H1 (cell line): ENCODE results near the gene AK5. TPM values are rescaled to one million over a fixed set of nuclear protein-coding genes. Genes with fewer than 3 reads are reported as not detected.
"Not testable (repeated sequence)": the region's sequence is repeated elsewhere in the genome, so short reads cannot be mapped to it uniquely, and the experiment has no call there.

Experiments
- CTCF ChIA-PET: fragments of 300-600 bp; sonication (Branson Sonifier 250); formaldehyde crosslinking; loops from one replicate; lab custom pipeline; 2021; ENCODE audit not compliant: partially characterized antibody; lab: Charles Lee
- POLR2A ChIA-PET: fragments of 300-600 bp; sonication (Branson Sonifier 250); formaldehyde crosslinking; loops from one replicate; lab custom pipeline; 2021; ENCODE audit warnings: inconsistent platforms; ENCODE audit not compliant: partially characterized antibody; lab: Charles Lee
- DNase-seq, 2 experiments: peaks; one replicate each; pipeline versions ENCODE4 v3.0.0 to v3.0.0-alpha.2; 2010 to 2022; ENCODE audit warnings: low spot score in 2 of 2, low read depth in 1 of 2, mixed read lengths in 1 of 2
- FAIRE-seq: peaks from 2 replicates; lab custom pipeline; 2011; peaks lifted over from hg19 to GRCh38; lab: Jason Lieb, UNC
- H2AFZ ChIP-seq: 2 replicates; pipeline ENCODE4 v1.8.1; 2012; ENCODE audit warnings: low read length, inconsistent platforms
- H2AK5ac ChIP-seq: 2 replicates; pipeline ENCODE4 v1.6.1; 2013; ENCODE audit warnings: low read depth, low read length
- H2BK120ac ChIP-seq: replicated peaks from 2 replicates; pipeline ENCODE3; 2013; ENCODE audit warnings: low read depth, low read length, inconsistent platforms
- H2BK12ac ChIP-seq: 2 replicates; pipeline ENCODE4 v1.6.1; 2013; ENCODE audit warnings: low read depth, low read length
- H2BK15ac ChIP-seq: 2 replicates; pipeline ENCODE4 v1.6.1; 2013; ENCODE audit warnings: low read length
- H2BK20ac ChIP-seq: 2 replicates; pipeline ENCODE4 v1.6.1; 2013; ENCODE audit warnings: low read length
- H2BK5ac ChIP-seq: 2 replicates; pipeline ENCODE4 v1.6.1; 2013; ENCODE audit warnings: low read depth, low read length
- H3K14ac ChIP-seq: 2 replicates; pipeline ENCODE4 v1.6.1; 2013; ENCODE audit warnings: inconsistent platforms; ENCODE audit not compliant: insufficient read length
- H3K18ac ChIP-seq: 2 replicates; pipeline ENCODE4 v1.6.1; 2013; ENCODE audit warnings: low read length; ENCODE audit errors: extremely low read depth
- H3K23ac ChIP-seq: 2 replicates; pipeline ENCODE4 v1.6.1; 2013; ENCODE audit warnings: inconsistent platforms; ENCODE audit not compliant: insufficient read length
- H3K23me2 ChIP-seq: 2 replicates; pipeline ENCODE4 v1.6.1; 2013; ENCODE audit warnings: low read depth, low read length
- H3K27ac ChIP-seq: 2 replicates; pipeline ENCODE4 v1.6.1; 2011; ENCODE audit warnings: low read depth, low read length, inconsistent platforms
- H3K27me3 ChIP-seq, 4 experiments: replicated peaks in 1 of 4; 1 replicate in 1 of 4; 2 replicates in 3 of 4; pipeline versions ENCODE4 v1.6.1 to v1.8.1; 2011 to 2013; ENCODE audit warnings: low read length in 3 of 4, mild to moderate bottlenecking in 3 of 4, inconsistent platforms in 2 of 4, mixed read lengths in 2 of 4, moderate library complexity in 1 of 4; ENCODE audit not compliant: control insufficient read depth in 3 of 4, insufficient read depth in 3 of 4; ENCODE audit errors: extremely low read depth in 1 of 4
- H3K36me3 ChIP-seq, 4 experiments: 2 replicates each; pipeline versions ENCODE4 v1.6.1 to v1.8.1; 2011 to 2013; ENCODE audit warnings: mild to moderate bottlenecking in 4 of 4, low read length in 3 of 4, moderate library complexity in 2 of 4, control low read depth in 1 of 4, inconsistent platforms in 1 of 4; ENCODE audit not compliant: insufficient read depth in 4 of 4, control insufficient read depth in 2 of 4
- H3K4ac ChIP-seq: replicated peaks from 2 replicates; pipeline ENCODE3; 2013; ENCODE audit warnings: low read length, low read depth, mixed read lengths, inconsistent platforms; ENCODE audit not compliant: insufficient read length
- H3K4me1 ChIP-seq, 4 experiments: replicated peaks in 1 of 4; 1 replicate in 1 of 4; 2 replicates in 3 of 4; pipeline versions ENCODE4 v1.6.1 to v1.8.1; 2011 to 2013; ENCODE audit warnings: low read length in 3 of 4, inconsistent platforms in 2 of 4, mixed read lengths in 1 of 4; ENCODE audit not compliant: insufficient read depth in 4 of 4, control insufficient read depth in 3 of 4
- H3K4me2 ChIP-seq, 2 experiments: 2 replicates each; pipeline versions ENCODE4 v1.6.1 to v1.8.1; 2011 to 2013; ENCODE audit warnings: low read depth in 2 of 2, low read length in 2 of 2, control low read depth in 1 of 2, inconsistent platforms in 1 of 2, mild to moderate bottlenecking in 1 of 2; ENCODE audit not compliant: insufficient read depth in 1 of 2
- H3K4me3 ChIP-seq, 4 experiments: fragments of 200-600, 300-600 bp in 1 of 4; sonication (generic), shearing (Covaris generic), sonication (Bioruptor Twin) in 1 of 4; 2 replicates each; pipeline versions ENCODE4 v1.5.1 to v1.8.1; 2011 to 2016; ENCODE audit warnings: low read length in 4 of 4, low read depth in 3 of 4, control low read depth in 2 of 4, inconsistent platforms in 2 of 4, mild to moderate bottlenecking in 2 of 4, mixed read lengths in 1 of 4, moderate library complexity in 1 of 4; ENCODE audit not compliant: insufficient read depth in 2 of 4; ENCODE audit errors: extremely low read depth in 1 of 4
- H3K56ac ChIP-seq: replicated peaks from 2 replicates; pipeline ENCODE3; 2013; ENCODE audit warnings: low read depth, mild to moderate bottlenecking, mixed read lengths, low read length, inconsistent platforms; ENCODE audit not compliant: insufficient read length
- H3K79me1 ChIP-seq: 2 replicates; pipeline ENCODE4 v1.6.1; 2013; ENCODE audit warnings: low read depth, low read length, control low read depth
- H3K79me2 ChIP-seq, 2 experiments: 2 replicates each; pipeline versions ENCODE4 v1.6.1 to v1.8.1; 2012 to 2013; ENCODE audit warnings: low read length in 2 of 2, mild to moderate bottlenecking in 2 of 2, inconsistent platforms in 1 of 2; ENCODE audit not compliant: insufficient read depth in 2 of 2, control insufficient read depth in 1 of 2
- H3K9ac ChIP-seq, 4 experiments: replicated peaks in 1 of 4; 1 replicate in 1 of 4; 2 replicates in 3 of 4; pipeline versions ENCODE4 v1.6.1 to v1.8.1; 2011 to 2013; ENCODE audit warnings: low read depth in 3 of 4, low read length in 3 of 4, control low read depth in 2 of 4, mild to moderate bottlenecking in 2 of 4, moderate library complexity in 2 of 4, inconsistent platforms in 1 of 4; ENCODE audit errors: extremely low read depth in 1 of 4
- H3K9me3 ChIP-seq, 2 experiments: 2 replicates each; pipeline versions ENCODE4 v1.6.1 to v1.8.1; 2012 to 2013; ENCODE audit warnings: mild to moderate bottlenecking in 2 of 2, moderate library complexity in 2 of 2, control low read depth in 1 of 2, inconsistent platforms in 1 of 2, low read depth in 1 of 2, low read length in 1 of 2, mixed read lengths in 1 of 2; ENCODE audit not compliant: insufficient read depth in 2 of 2
- H4K20me1 ChIP-seq, 2 experiments: replicated peaks in 1 of 2; 2 replicates each; pipeline versions ENCODE3 to v1.8.1; 2011 to 2013; ENCODE audit warnings: inconsistent platforms in 2 of 2, low read length in 2 of 2, mild to moderate bottlenecking in 1 of 2; ENCODE audit not compliant: insufficient read depth in 2 of 2, control insufficient read depth in 1 of 2
- H4K5ac ChIP-seq: 2 replicates; pipeline ENCODE4 v1.6.1; 2013; ENCODE audit warnings: low read length, low read depth, mixed read lengths, inconsistent platforms; ENCODE audit not compliant: insufficient read length
- H4K8ac ChIP-seq: 2 replicates; pipeline ENCODE4 v1.8.0; 2013; ENCODE audit warnings: mild to moderate bottlenecking, moderate library complexity, low read length, inconsistent platforms; ENCODE audit not compliant: insufficient read depth; ENCODE audit errors: extremely low read depth
- H4K91ac ChIP-seq: replicated peaks from 2 replicates; pipeline ENCODE3; 2013; ENCODE audit warnings: low read length, mixed read lengths, inconsistent platforms; ENCODE audit not compliant: insufficient read length
- WGBS, 2 experiments: shearing (Covaris generic) in 1 of 2; methylation state at CpG; one replicate each; pipeline versions ENCODE4 v1.1.6 to v1.1.7; 2013 to 2015; ENCODE audit warnings: low lambda C conversion rate in 2 of 2, mixed read lengths in 2 of 2, inconsistent platforms in 1 of 2, low coverage in 1 of 2, missing lambda C conversion rate in 1 of 2; ENCODE audit not compliant: insufficient replicate concordance in 2 of 2, insufficient coverage in 1 of 2, insufficient read length in 1 of 2; ENCODE audit errors: extremely low coverage in 1 of 2, missing lambda C conversion rate in 1 of 2; 5-methylcytosine and 5-hydroxymethylcytosine counted together
- polyA plus RNA-seq, 7 experiments: library from polyadenylated mRNA; depleted of rRNA in 3 of 7; stranded (reverse) in 5 of 7; unstranded in 2 of 7; fragments of >200 nt in 5 of 7; fragments of 200-250 nt in 2 of 7; gene quantifications; 1 replicate in 5 of 7; 2 replicates in 1 of 7; 4 replicates in 1 of 7; pipeline versions ENCODE4 v1.2.1 to v1.2.3, GENCODE V29; 2011 to 2013; ENCODE audit warnings: missing spikeins in 2 of 7, mixed read lengths in 2 of 7
- total RNA-seq: library from RNA; stranded (reverse); fragmentation: NEBNext Ultra II Directional; extraction: Animal tissue kit (Norgen Biotek cat#: 25700); gene quantifications from 2 replicates; pipeline ENCODE4 v1.2.1, GENCODE V29; 2021

Gene AK5
- total and polyA plus RNA-seq, 2 of the 8 experiments (the other 6 are each of a cell fraction or from before 2014, with no cell fraction given): 2.0 to 7.1 TPM

GRCh38 chr1:77512650-77513049 lies 230.8 kb downstream of the AK5 start:
- H3K27me3 ChIP-seq, H3K23me2 ChIP-seq, H3K23ac ChIP-seq, FAIRE-seq, H3K4ac ChIP-seq, POLR2A ChIA-PET, H3K4me3 ChIP-seq, H2BK15ac ChIP-seq, H2AFZ ChIP-seq, H2BK120ac ChIP-seq, H3K9ac ChIP-seq, H4K8ac ChIP-seq, H3K79me1 ChIP-seq, H3K18ac ChIP-seq, H3K56ac ChIP-seq, H3K14ac ChIP-seq, H3K36me3 ChIP-seq, H2BK20ac ChIP-seq, H4K5ac ChIP-seq, DNase-seq, H3K9me3 ChIP-seq, H4K20me1 ChIP-seq, H3K4me2 ChIP-seq, H2BK5ac ChIP-seq, H4K91ac ChIP-seq, H3K27ac ChIP-seq, H3K79me2 ChIP-seq: not testable (repeated sequence)
- 100% methylated on average over 1 of the region's 3 CpGs; no CpG with 5 or more reads in 1 of the 2 experiments for WGBS, 2 experiments
- Histone ChIP-seq H2BK12ac (peak overlapping the region; percentile 84; the same call in 1 of the 2 replicates), H3K4me1 (peaks cover 4 to 18% (median 13%) of the 10 kb centered on the region in 4 experiments), H2AK5ac (0 out of 2 replicates have a peak overlapping the region, but pooled peaks have one; percentile 32)
- CTCF ChIA-PET: interaction anchor here (2.3 kb wide), 1 partner anchor 20 kb away, joined by 10 read pairs; no protein-coding TSS in a partner anchor
